Astrocyte of the spinal cord (primary cell): ENCODE measurements around the gene IDH3A.
"Not testable (repeated sequence)": the region's sequence is repeated elsewhere in the genome, so short reads cannot be mapped to it uniquely, and the experiment has no call there.

Experiments used
- DNase-seq: peaks from one replicate; pipeline ENCODE4 v3.0.0; 2011; ENCODE audit warnings: low read depth, low spot score
- H3K4me3 ChIP-seq: 2 replicates; pipeline ENCODE4 v1.5.1; 2011; ENCODE audit warnings: low read depth, mild to moderate bottlenecking, low read length, moderate library complexity
- CTCF ChIP-seq: IDR thresholded peaks from 2 replicates; pipeline ENCODE4 v1.5.1; 2012; ENCODE audit warnings: low read depth, mild to moderate bottlenecking, low read length, inconsistent platforms
- in situ Hi-C: cut with HindIII; loops from 2 replicates; pipeline ENCODE4 v1.10.0; 2017; ENCODE audit warnings: low sequenced_read_pairs

Gene IDH3A

GRCh38 chr15:78140292-78140691 is 8.9 kb upstream of the IDH3A start:
- no peak overlapping the region for H3K4me3 ChIP-seq
- in situ Hi-C loops = no loop called here
- no peak for TF ChIP-seq CTCF
- DNase-seq = no peak

GRCh38 chr15:78142332-78142731 is 6.8 kb upstream of the IDH3A start:
- TF ChIP-seq CTCF = no peak
- no peak for DNase-seq
- in situ Hi-C loops = no loop called here
- H3K4me3 ChIP-seq = no peak overlapping the region

- H3K4me3 ChIP-seq = no peak overlapping the region
- in situ Hi-C loops = no loop called here
- no peak for TF ChIP-seq CTCF
- DNase-seq = no peak
Measured at GRCh38 chr15:78146425-78147154, 2.6 kb upstream of the IDH3A start.

GRCh38 chr15:78147566-78147965 is 1.6 kb upstream of the IDH3A start:
- DNase-seq = no peak
- H3K4me3 ChIP-seq = no peak overlapping the region
- in situ Hi-C loops = no loop called here
- TF ChIP-seq CTCF = no peak

GRCh38 chr15:78148392-78149067 is 632 bp upstream of the IDH3A start:
- in situ Hi-C loops = no loop called here
- DNase-seq = no peak
- no peak for TF ChIP-seq CTCF
- H3K4me3 ChIP-seq = peak overlapping the region; percentile 72

GRCh38 chr15:78149805-78150751 is 916 bp downstream of the IDH3A start:
- no peak for TF ChIP-seq CTCF
- in situ Hi-C loops = no loop called here
- DNase-seq = peak; percentile 21
- peak overlapping the region; percentile 72 for H3K4me3 ChIP-seq

GRCh38 chr15:78151075-78151474 is 1.9 kb downstream of the IDH3A start:
- DNase-seq, H3K4me3 ChIP-seq, in situ Hi-C loops: not testable (repeated sequence)
